ENCODE data around the gene ATP5F1E.

- no peak for TF ChIP-seq CTCF (IDR thresholded peaks at IDR 0.05)
- no peak for TF ChIP-seq EP300 (IDR thresholded peaks at IDR 0.05; ENCODE audit: low read depth)
- no peak for TF ChIP-seq POLR2A (IDR thresholded peaks at IDR 0.05)
- no peak for TF ChIP-seq POLR2AphosphoS5 (IDR thresholded peaks at IDR 0.05)
Observed at GRCh38 chr20:59081036-59081435, 48.9 kb upstream of the ATP5F1E start.

Data from transverse colon (tissue), 4 donors.